GM23338 (cell line): Measurements from ENCODE around the gene CCDC197.

Experiments used
- CTCF ChIP-seq, 2 experiments: fragments of 200-600 bp in 1 of 2; sonication (generic) in 1 of 2; conservative IDR thresholded peaks; 2 replicates each; pipeline versions ENCODE4 v1.5.1 to v1.6.1; 2016 to 2017; ENCODE audit warnings: antibody characterized with exemption in 2 of 2, low read depth in 2 of 2, mild to moderate bottlenecking in 2 of 2, moderate library complexity in 1 of 2
- EZH2 ChIP-seq: fragments of 200-600 bp; sonication (generic); IDR thresholded peaks from one replicate; pipeline ENCODE4 v1.8.0; 2017; ENCODE audit warnings: antibody characterized with exemption, mild to moderate bottlenecking, low read depth; ENCODE audit not compliant: unreplicated experiment
- EZH2phosphoT487 ChIP-seq: fragments of 200-600 bp; sonication (generic); IDR thresholded peaks from one replicate; pipeline ENCODE4 v1.8.1; 2018; ENCODE audit warnings: antibody characterized with exemption; ENCODE audit not compliant: unreplicated experiment
- JUNB ChIP-seq: IDR thresholded peaks from one replicate; pipeline ENCODE4 v1.6.1; 2016; ENCODE audit warnings: antibody characterized with exemption; ENCODE audit not compliant: unreplicated experiment
- POLR2AphosphoS5 ChIP-seq: IDR thresholded peaks from 2 replicates; pipeline ENCODE4 v1.6.1; 2016; ENCODE audit warnings: antibody characterized with exemption, low read depth
- REST ChIP-seq: IDR thresholded peaks from one replicate; pipeline ENCODE4 v1.6.1; 2018; ENCODE audit warnings: antibody characterized with exemption; ENCODE audit not compliant: unreplicated experiment
- ZNF331 ChIP-seq: fragments of 250-450 bp; sonication (Bioruptor Pico); IDR thresholded peaks from 2 replicates; pipeline ENCODE4 v1.5.0; 2020; ENCODE audit warnings: low read depth, mild to moderate bottlenecking, moderate library complexity

- TF ChIP-seq REST (no peak), CTCF (conservative IDR thresholded peaks at IDR 0.05; ENCODE audit: low read depth in 2 of 2) (no peak), JUNB (no peak), EZH2phosphoT487 (no peak), EZH2 (no peak), POLR2AphosphoS5 (no peak), ZNF331 (CRISPR knock-in tag) (no peak)
These were observed 38.4 kb upstream of the CCDC197 start for GRCh38 chr14:93958567-93959238.
